ENCODE data around the gene MAOA. TPM values are rescaled to one million over a fixed set of nuclear protein-coding genes. Genes with fewer than 3 reads are reported as not detected.
"Not testable (repeated sequence)": the region's sequence is repeated elsewhere in the genome, so short reads cannot be mapped to it uniquely, and the experiment has no call there.

The MAOA gene
- total RNA-seq, 1 experiment from 2014 or later: 6.3 TPM

- H3K4me3 ChIP-seq (ENCODE audit: low read length): no peak overlapping the region
- BruUV-seq (replicated peaks): no TSS peak
- ChIA-PET CTCF (no interaction called here), POLR2A (ENCODE audit: unreplicated experiment) (no interaction called here)
- no peaks in the 10 kb centered on the region for H4K20me1 ChIP-seq (ENCODE audit: low read length)
- no peak overlapping the region for H3K9ac ChIP-seq (ENCODE audit: low read length)
- H3K27me3 ChIP-seq (ENCODE audit: low read length): no peaks in the 10 kb centered on the region
- no peak overlapping the region for H2AFZ ChIP-seq (ENCODE audit: low read length)
- H3K9me2 ChIP-seq (replicated peaks; ENCODE audit: low read length): no peaks in the 10 kb centered on the region
- no peaks in the 10 kb centered on the region for H3K79me2 ChIP-seq (ENCODE audit: low read length)
- ATAC-seq: no peak
- TF ChIP-seq EZH2phosphoT487 (IDR thresholded peaks at IDR 0.05; ENCODE audit: borderline replicate concordance, low read length): no peak
- TF ChIP-seq EZH2 (IDR thresholded peaks at IDR 0.05; ENCODE audit: low read length, unreplicated experiment): no peak
- no peak for TF ChIP-seq CTCF (conservative IDR thresholded peaks at IDR 0.05; ENCODE audit: low read depth, low read length)
- no peak overlapping the region for H3K27ac ChIP-seq (ENCODE audit: low read length)
- H3K4me2 ChIP-seq (ENCODE audit: low read length): no peak overlapping the region
- no peaks in the 10 kb centered on the region for H3K9me3 ChIP-seq (ENCODE audit: low read length)
- H3K4me1 ChIP-seq (ENCODE audit: insufficient read depth, low read length): no peaks in the 10 kb centered on the region
- no peak for DNase-seq
- intact Hi-C loops (cut with micrococcal nuclease): no loop called here
- H3K36me3 ChIP-seq (ENCODE audit: low read depth, low read length): no peaks in the 10 kb centered on the region
- no peaks in the 10 kb centered on the region for H3F3A ChIP-seq (ENCODE audit: low read length, unreplicated experiment)
Measured at GRCh38 chrX:43664708-43665107, 8.6 kb downstream of the MAOA start.

GRCh38 chrX:43666311-43666912 is 10.3 kb downstream of the MAOA start:
- Histone ChIP-seq H3K27me3 (ENCODE audit: low read length) (no peaks in the 10 kb centered on the region), H3K9ac (ENCODE audit: low read length) (no peak overlapping the region), H3K27ac (ENCODE audit: low read length) (no peak overlapping the region), H3F3A (ENCODE audit: low read length, unreplicated experiment) (no peaks in the 10 kb centered on the region), H3K4me2 (ENCODE audit: low read length) (no peak overlapping the region), H3K79me2 (ENCODE audit: low read length) (no peaks in the 10 kb centered on the region), H3K9me2 (replicated peaks; ENCODE audit: low read length) (no peaks in the 10 kb centered on the region), H4K20me1 (ENCODE audit: low read length) (no peaks in the 10 kb centered on the region), H3K36me3 (ENCODE audit: low read depth, low read length) (no peaks in the 10 kb centered on the region), H2AFZ (ENCODE audit: low read length) (no peak overlapping the region), H3K9me3 (ENCODE audit: low read length) (no peaks in the 10 kb centered on the region), H3K4me3 (ENCODE audit: low read length) (no peak overlapping the region), H3K4me1 (ENCODE audit: insufficient read depth, low read length) (no peaks in the 10 kb centered on the region)
- ATAC-seq: no peak
- ChIA-PET CTCF (no interaction called here), POLR2A (ENCODE audit: unreplicated experiment) (no interaction called here)
- no peak for DNase-seq
- no TSS peak for BruUV-seq (replicated peaks)
- TF ChIP-seq EZH2 (IDR thresholded peaks at IDR 0.05; ENCODE audit: low read length, unreplicated experiment) (no peak), CTCF (conservative IDR thresholded peaks at IDR 0.05; ENCODE audit: low read depth, low read length) (no peak), EZH2phosphoT487 (IDR thresholded peaks at IDR 0.05; ENCODE audit: borderline replicate concordance, low read length) (no peak)
- intact Hi-C loops (cut with micrococcal nuclease): no loop called here

GRCh38 chrX:43675965-43676628 is 20.0 kb downstream of the MAOA start:
- H3K9ac ChIP-seq (ENCODE audit: low read length); POLR2A ChIA-PET (ENCODE audit: unreplicated experiment); H4K20me1 ChIP-seq (ENCODE audit: low read length); BruUV-seq (replicated peaks); H2AFZ ChIP-seq (ENCODE audit: low read length); H3K27ac ChIP-seq (ENCODE audit: low read length); H3K9me2 ChIP-seq (replicated peaks; ENCODE audit: low read length); H3K4me3 ChIP-seq (ENCODE audit: low read length); H3K9me3 ChIP-seq (ENCODE audit: low read length); H3K4me2 ChIP-seq (ENCODE audit: low read length); H3K27me3 ChIP-seq (ENCODE audit: low read length); H3K4me1 ChIP-seq (ENCODE audit: insufficient read depth, low read length); H3K36me3 ChIP-seq (ENCODE audit: low read depth, low read length); H3F3A ChIP-seq (ENCODE audit: low read length, unreplicated experiment); CTCF ChIA-PET; DNase-seq; H3K79me2 ChIP-seq (ENCODE audit: low read length); intact Hi-C loops (cut with micrococcal nuclease); ATAC-seq: not testable (repeated sequence)
